ENCODE results near the gene CCNI. TPM values are rescaled to one million over a fixed set of nuclear protein-coding genes. Genes with fewer than 3 reads are reported as not detected.
"Not testable (repeated sequence)": the region's sequence is repeated elsewhere in the genome, so short reads cannot be mapped to it uniquely, and the experiment has no call there.

Gene CCNI
- polyA plus RNA-seq, 2 donors: 70.0 to 112 TPM

GRCh38 chr4:77031544-77031943 lies 44.2 kb downstream of the CCNI start:
- no peak overlapping the region for H3K4me3 ChIP-seq (ENCODE audit: low read depth in 1 of 2, low read length in 2 of 2)
- no peak overlapping the region for H3K27ac ChIP-seq (ENCODE audit: low read depth in 2 of 2, low read length in 1 of 2)
- H3K9me3 ChIP-seq (ENCODE audit: control insufficient read depth in 2 of 2, insufficient read depth in 1 of 2, low read depth in 1 of 2, low read length in 1 of 2): no peaks in the 10 kb centered on the region
- no peaks in the 10 kb centered on the region for H3K4me1 ChIP-seq (ENCODE audit: control insufficient read depth in 2 of 2, insufficient read depth in 2 of 2, low read length in 1 of 2)
- 64 to 72% methylated on average over 5 of the region's 5 CpGs for WGBS, 2 donors
- H3K36me3 ChIP-seq (ENCODE audit: control insufficient read depth in 2 of 2, insufficient read depth in 2 of 2, low read length in 1 of 2): peaks cover 4 to 7% of the 10 kb centered on the region in 2 donors
- H3K27me3 ChIP-seq (ENCODE audit: control insufficient read depth in 1 of 2, insufficient read depth in 2 of 2, low read length in 2 of 2): no peaks in the 10 kb centered on the region

- H3K27me3 ChIP-seq (ENCODE audit: control insufficient read depth in 1 of 2, insufficient read depth in 2 of 2, low read length in 2 of 2); H3K4me3 ChIP-seq (ENCODE audit: low read depth in 1 of 2, low read length in 2 of 2); H3K4me1 ChIP-seq (ENCODE audit: control insufficient read depth in 2 of 2, insufficient read depth in 2 of 2, low read length in 1 of 2); H3K9me3 ChIP-seq (ENCODE audit: control insufficient read depth in 2 of 2, insufficient read depth in 1 of 2, low read depth in 1 of 2, low read length in 1 of 2); H3K36me3 ChIP-seq (ENCODE audit: control insufficient read depth in 2 of 2, insufficient read depth in 2 of 2, low read length in 1 of 2); H3K27ac ChIP-seq (ENCODE audit: low read depth in 2 of 2, low read length in 1 of 2): not testable (repeated sequence)
- WGBS, 2 donors: 93 to 98% methylated on average over 7 of the region's 7 CpGs
Observed at GRCh38 chr4:77029757-77030156, 46.0 kb downstream of the CCNI start.

DNA sequence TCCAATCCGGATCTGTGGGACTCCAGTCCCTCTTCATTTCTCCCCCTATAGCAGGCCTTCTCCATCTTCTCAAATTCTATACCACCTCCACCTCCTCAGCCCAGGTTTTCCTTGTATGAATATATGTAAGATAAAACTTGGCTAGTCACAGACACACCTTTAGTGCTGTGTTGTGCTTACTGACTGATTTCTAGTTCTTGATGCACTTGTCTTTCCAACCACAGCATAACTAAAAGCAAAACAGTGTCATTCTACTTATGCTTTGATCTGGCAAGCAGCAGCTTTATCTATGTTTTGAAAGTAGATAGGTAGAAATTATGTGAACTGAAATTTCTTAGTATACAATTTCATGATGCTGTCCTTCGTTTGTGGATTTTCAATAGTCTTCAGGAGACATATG lies 47.5 kb downstream of the CCNI start:
- H3K4me3 ChIP-seq (ENCODE audit: low read depth in 1 of 2, low read length in 2 of 2): no peak overlapping the region
- no peaks in the 10 kb centered on the region for H3K4me1 ChIP-seq (ENCODE audit: control insufficient read depth in 2 of 2, insufficient read depth in 2 of 2, low read length in 1 of 2)
- no peaks in the 10 kb centered on the region for H3K27me3 ChIP-seq (ENCODE audit: control insufficient read depth in 1 of 2, insufficient read depth in 2 of 2, low read length in 2 of 2)
- peaks cover 6 to 11% of the 10 kb centered on the region in 2 donors for H3K36me3 ChIP-seq (ENCODE audit: control insufficient read depth in 2 of 2, insufficient read depth in 2 of 2, low read length in 1 of 2)
- 85% methylated on average over 2 of the region's 2 CpGs for WGBS, 2 donors
- no peak overlapping the region for H3K27ac ChIP-seq (ENCODE audit: low read depth in 2 of 2, low read length in 1 of 2)
- no peaks in the 10 kb centered on the region for H3K9me3 ChIP-seq (ENCODE audit: control insufficient read depth in 2 of 2, insufficient read depth in 1 of 2, low read depth in 1 of 2, low read length in 1 of 2)

DNA sequence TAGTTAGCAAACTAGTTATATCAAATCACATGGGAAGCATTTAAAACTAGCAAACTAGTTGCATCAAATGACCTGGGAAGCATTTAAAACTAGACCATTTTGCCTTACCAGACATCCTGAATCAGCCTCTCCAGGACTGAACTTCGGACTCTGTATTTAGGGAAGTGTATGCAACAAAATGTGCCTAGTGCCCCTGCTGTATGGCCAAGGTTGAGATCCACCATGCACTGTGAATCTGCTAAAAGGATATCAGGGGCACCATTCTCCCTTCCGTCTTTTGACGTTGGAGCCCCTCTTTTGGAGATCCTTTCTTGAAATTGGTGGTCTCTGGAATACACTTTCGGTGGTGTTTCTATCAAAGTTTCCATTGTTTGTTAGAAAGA lies 49.5 kb downstream of the CCNI start:
- Histone ChIP-seq H3K36me3 (ENCODE audit: control insufficient read depth in 2 of 2, insufficient read depth in 2 of 2, low read length in 1 of 2) (peaks cover 6 to 11% of the 10 kb centered on the region in 2 donors), H3K27ac (ENCODE audit: low read depth in 2 of 2, low read length in 1 of 2) (no peak overlapping the region), H3K9me3 (ENCODE audit: control insufficient read depth in 2 of 2, insufficient read depth in 1 of 2, low read depth in 1 of 2, low read length in 1 of 2) (no peaks in the 10 kb centered on the region), H3K27me3 (ENCODE audit: control insufficient read depth in 1 of 2, insufficient read depth in 2 of 2, low read length in 2 of 2) (no peaks in the 10 kb centered on the region), H3K4me1 (ENCODE audit: control insufficient read depth in 2 of 2, insufficient read depth in 2 of 2, low read length in 1 of 2) (peaks cover 0 to 4% of the 10 kb centered on the region in 2 donors), H3K4me3 (ENCODE audit: low read depth in 1 of 2, low read length in 2 of 2) (no peak overlapping the region)
- WGBS, 2 donors: 93 to 95% methylated on average over 4 of the region's 4 CpGs

- no peak overlapping the region for H3K4me3 ChIP-seq (ENCODE audit: low read depth in 1 of 2, low read length in 2 of 2)
- peaks cover 0 to 7% of the 10 kb centered on the region in 2 donors for H3K4me1 ChIP-seq (ENCODE audit: control insufficient read depth in 2 of 2, insufficient read depth in 2 of 2, low read length in 1 of 2)
- peaks cover 5 to 11% of the 10 kb centered on the region in 2 donors for H3K36me3 ChIP-seq (ENCODE audit: control insufficient read depth in 2 of 2, insufficient read depth in 2 of 2, low read length in 1 of 2)
- no peak overlapping the region for H3K27ac ChIP-seq (ENCODE audit: low read depth in 2 of 2, low read length in 1 of 2)
- 81 to 83% methylated on average over 1 of the region's 1 CpG for WGBS, 2 donors
- H3K27me3 ChIP-seq (ENCODE audit: control insufficient read depth in 1 of 2, insufficient read depth in 2 of 2, low read length in 2 of 2): no peaks in the 10 kb centered on the region
- no peaks in the 10 kb centered on the region for H3K9me3 ChIP-seq (ENCODE audit: control insufficient read depth in 2 of 2, insufficient read depth in 1 of 2, low read depth in 1 of 2, low read length in 1 of 2)
Observed at GRCh38 chr4:77025643-77026321, 50.0 kb downstream of the CCNI start.

GRCh38 chr4:77023920-77024319 lies 51.9 kb downstream of the CCNI start:
- 85 to 86% methylated on average over 11 of the region's 11 CpGs for WGBS, 2 donors
- Histone ChIP-seq H3K4me1 (ENCODE audit: control insufficient read depth in 2 of 2, insufficient read depth in 2 of 2, low read length in 1 of 2) (peaks cover 0 to 7% of the 10 kb centered on the region in 2 donors), H3K9me3 (ENCODE audit: control insufficient read depth in 2 of 2, insufficient read depth in 1 of 2, low read depth in 1 of 2, low read length in 1 of 2) (no peaks in the 10 kb centered on the region), H3K4me3 (ENCODE audit: low read depth in 1 of 2, low read length in 2 of 2) (no peak overlapping the region), H3K36me3 (ENCODE audit: control insufficient read depth in 2 of 2, insufficient read depth in 2 of 2, low read length in 1 of 2) (peaks cover 6 to 11% of the 10 kb centered on the region in 2 donors), H3K27ac (ENCODE audit: low read depth in 2 of 2, low read length in 1 of 2) (no peak overlapping the region), H3K27me3 (ENCODE audit: control insufficient read depth in 1 of 2, insufficient read depth in 2 of 2, low read length in 2 of 2) (no peaks in the 10 kb centered on the region)

GRCh38 chr4:77022560-77023179 lies 53.1 kb downstream of the CCNI start:
- no peaks in the 10 kb centered on the region for H3K27me3 ChIP-seq (ENCODE audit: control insufficient read depth in 1 of 2, insufficient read depth in 2 of 2, low read length in 2 of 2)
- H3K9me3 ChIP-seq (ENCODE audit: control insufficient read depth in 2 of 2, insufficient read depth in 1 of 2, low read depth in 1 of 2, low read length in 1 of 2): no peaks in the 10 kb centered on the region
- no peak overlapping the region for H3K4me3 ChIP-seq (ENCODE audit: low read depth in 1 of 2, low read length in 2 of 2)
- peak overlapping the region in 1 of 2 donors; percentile 24 for H3K27ac ChIP-seq (ENCODE audit: low read depth in 2 of 2, low read length in 1 of 2)
- WGBS, 2 donors: 75 to 79% methylated on average over 5 of the region's 5 CpGs
- peaks cover 0 to 7% of the 10 kb centered on the region in 2 donors for H3K4me1 ChIP-seq (ENCODE audit: control insufficient read depth in 2 of 2, insufficient read depth in 2 of 2, low read length in 1 of 2)
- H3K36me3 ChIP-seq (ENCODE audit: control insufficient read depth in 2 of 2, insufficient read depth in 2 of 2, low read length in 1 of 2): peaks cover 6 to 10% of the 10 kb centered on the region in 2 donors

DNA sequence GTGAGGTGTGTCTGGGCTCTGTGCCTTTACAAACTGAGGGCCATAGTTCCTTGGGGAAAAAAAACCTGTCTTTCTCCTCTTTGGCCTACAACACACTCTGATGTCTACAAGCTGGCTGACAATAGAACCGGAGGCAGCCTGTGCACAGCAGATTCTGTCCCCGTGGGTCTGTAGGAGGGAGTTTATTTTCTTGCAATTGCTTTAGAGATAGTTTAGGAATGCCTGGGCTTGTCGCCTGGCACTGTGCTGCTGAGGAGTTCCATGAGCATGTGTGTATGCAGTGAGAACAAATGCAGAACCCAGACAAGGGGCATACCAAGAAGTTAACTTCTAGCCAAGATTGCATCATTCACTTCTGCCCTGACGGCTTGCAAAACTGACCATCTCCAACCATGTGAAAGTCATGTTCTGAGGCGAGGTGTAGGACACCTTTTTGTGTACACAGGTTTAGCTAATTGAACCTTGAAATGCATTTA lies 54.1 kb downstream of the CCNI start:
- peaks cover 0 to 7% of the 10 kb centered on the region in 2 donors for H3K4me1 ChIP-seq (ENCODE audit: control insufficient read depth in 2 of 2, insufficient read depth in 2 of 2, low read length in 1 of 2)
- H3K9me3 ChIP-seq (ENCODE audit: control insufficient read depth in 2 of 2, insufficient read depth in 1 of 2, low read depth in 1 of 2, low read length in 1 of 2): no peaks in the 10 kb centered on the region
- no peak overlapping the region for H3K4me3 ChIP-seq (ENCODE audit: low read depth in 1 of 2, low read length in 2 of 2)
- no peaks in the 10 kb centered on the region for H3K27me3 ChIP-seq (ENCODE audit: control insufficient read depth in 1 of 2, insufficient read depth in 2 of 2, low read length in 2 of 2)
- 29 to 45% methylated on average over 5 of the region's 5 CpGs for WGBS, 2 donors
- peak overlapping the region; percentile 43 to 52 for H3K27ac ChIP-seq (ENCODE audit: low read depth in 2 of 2, low read length in 1 of 2)
- H3K36me3 ChIP-seq (ENCODE audit: control insufficient read depth in 2 of 2, insufficient read depth in 2 of 2, low read length in 1 of 2): peaks cover 6 to 10% of the 10 kb centered on the region in 2 donors

- WGBS, 2 donors: 83 to 89% methylated on average over 3 of the region's 3 CpGs
- H3K27ac ChIP-seq (ENCODE audit: low read depth in 2 of 2, low read length in 1 of 2): no peak overlapping the region
- no peaks in the 10 kb centered on the region for H3K27me3 ChIP-seq (ENCODE audit: control insufficient read depth in 1 of 2, insufficient read depth in 2 of 2, low read length in 2 of 2)
- peaks cover 8 to 10% of the 10 kb centered on the region in 2 donors for H3K36me3 ChIP-seq (ENCODE audit: control insufficient read depth in 2 of 2, insufficient read depth in 2 of 2, low read length in 1 of 2)
- no peak overlapping the region for H3K4me3 ChIP-seq (ENCODE audit: low read depth in 1 of 2, low read length in 2 of 2)
- H3K9me3 ChIP-seq (ENCODE audit: control insufficient read depth in 2 of 2, insufficient read depth in 1 of 2, low read depth in 1 of 2, low read length in 1 of 2): no peaks in the 10 kb centered on the region
- peaks cover 0 to 7% of the 10 kb centered on the region in 2 donors for H3K4me1 ChIP-seq (ENCODE audit: control insufficient read depth in 2 of 2, insufficient read depth in 2 of 2, low read length in 1 of 2)
Observed at GRCh38 chr4:77020017-77020416, 55.8 kb downstream of the CCNI start.

- 46 to 53% methylated on average over 1 of the region's 1 CpG for WGBS, 2 donors
- no peak overlapping the region for H3K27ac ChIP-seq (ENCODE audit: low read depth in 2 of 2, low read length in 1 of 2)
- H3K4me1 ChIP-seq (ENCODE audit: control insufficient read depth in 2 of 2, insufficient read depth in 2 of 2, low read length in 1 of 2): no peaks in the 10 kb centered on the region
- no peak overlapping the region for H3K4me3 ChIP-seq (ENCODE audit: low read depth in 1 of 2, low read length in 2 of 2)
- H3K36me3 ChIP-seq (ENCODE audit: control insufficient read depth in 2 of 2, insufficient read depth in 2 of 2, low read length in 1 of 2): peaks cover under 1 to 3% of the 10 kb centered on the region in 2 donors
- H3K27me3 ChIP-seq (ENCODE audit: control insufficient read depth in 1 of 2, insufficient read depth in 2 of 2, low read length in 2 of 2): no peaks in the 10 kb centered on the region
- no peaks in the 10 kb centered on the region for H3K9me3 ChIP-seq (ENCODE audit: control insufficient read depth in 2 of 2, insufficient read depth in 1 of 2, low read depth in 1 of 2, low read length in 1 of 2)
Observed at GRCh38 chr4:77015390-77015789, 60.4 kb downstream of the CCNI start.
